ENCODE results near the gene SRRM2.

Gene SRRM2

DNA sequence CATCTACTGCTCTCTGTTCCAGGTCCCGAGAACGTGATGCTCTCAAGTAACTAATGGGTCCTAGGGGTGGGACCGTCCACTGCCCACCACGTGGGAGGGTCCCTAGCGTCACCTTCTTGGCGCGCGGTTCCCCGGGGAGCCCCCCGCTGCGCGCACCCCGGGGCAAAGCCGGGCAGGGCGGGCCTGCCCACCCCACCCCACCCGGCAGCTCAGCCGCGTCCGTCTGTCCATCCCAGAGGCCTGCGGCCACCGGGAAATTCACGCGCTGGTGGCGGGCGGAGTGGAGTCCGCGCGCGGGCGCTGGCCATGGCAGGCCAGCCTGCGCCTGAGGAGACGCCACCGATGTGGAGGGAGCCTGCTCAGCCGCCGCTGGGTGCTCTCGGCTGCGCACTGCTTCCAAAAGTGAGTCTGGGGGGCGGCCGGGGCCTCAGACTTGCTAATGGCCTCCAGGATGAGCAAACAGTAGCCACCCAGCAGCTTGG, 46.3 kb downstream of the SRRM2 start:
- DNase-seq (ENCODE audit: low read depth in 2 of 2), result no peak

DNA sequence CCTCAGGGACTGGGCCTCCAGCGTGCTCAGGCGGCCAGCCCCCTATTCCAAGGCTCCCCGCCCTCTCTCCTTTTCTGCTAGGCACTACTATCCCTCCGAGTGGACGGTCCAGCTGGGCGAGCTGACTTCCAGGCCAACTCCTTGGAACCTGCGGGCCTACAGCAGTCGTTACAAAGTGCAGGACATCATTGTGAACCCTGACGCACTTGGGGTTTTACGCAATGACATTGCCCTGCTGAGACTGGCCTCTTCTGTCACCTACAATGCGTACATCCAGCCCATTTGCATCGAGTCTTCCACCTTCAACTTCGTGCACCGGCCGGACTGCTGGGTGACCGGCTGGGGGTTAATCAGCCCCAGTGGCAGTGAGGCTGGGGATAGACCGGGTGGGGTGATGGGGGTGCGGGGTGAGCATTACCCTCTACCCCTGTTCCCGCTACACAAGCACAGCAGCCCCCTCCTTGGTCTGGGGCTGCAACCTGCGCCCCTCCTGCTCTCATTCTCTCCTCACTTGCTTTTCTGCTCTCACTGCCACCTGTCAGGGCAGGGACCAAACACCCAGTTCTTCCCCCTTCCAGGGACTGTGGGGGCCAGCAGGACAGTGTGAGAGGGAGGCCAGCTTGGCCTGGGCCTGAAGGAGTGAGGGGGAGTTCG, 46.9 kb downstream of the SRRM2 start:
- DNase-seq (ENCODE audit: low read depth in 2 of 2), result no peak

DNA sequence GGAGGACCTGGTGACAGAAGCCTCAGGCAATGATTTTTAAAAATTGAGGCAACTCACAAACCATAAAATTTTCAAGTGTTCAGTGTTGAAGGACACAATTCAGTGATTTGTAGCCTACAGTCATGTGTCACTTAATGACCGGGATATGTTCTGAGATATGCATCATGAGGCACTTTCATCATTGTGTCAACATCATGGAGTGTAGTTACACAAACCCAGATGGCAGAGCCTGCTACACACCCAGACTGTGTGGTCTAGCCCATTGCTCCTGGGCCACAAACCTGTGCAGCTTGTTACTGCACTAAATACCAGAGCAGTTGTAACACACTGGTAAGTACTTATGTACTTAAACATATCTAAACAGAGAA, 47.4 kb downstream of the SRRM2 start:
- no peak for DNase-seq (ENCODE audit: low read depth in 2 of 2)

GRCh38 chr16:2803545-2804195, 51.2 kb downstream of the SRRM2 start:
- DNase-seq (ENCODE audit: low read depth in 2 of 2), result no peak

GRCh38 chr16:2804728-2805127, 52.3 kb downstream of the SRRM2 start:
- DNase-seq (ENCODE audit: low read depth in 2 of 2), result no peak

DNA sequence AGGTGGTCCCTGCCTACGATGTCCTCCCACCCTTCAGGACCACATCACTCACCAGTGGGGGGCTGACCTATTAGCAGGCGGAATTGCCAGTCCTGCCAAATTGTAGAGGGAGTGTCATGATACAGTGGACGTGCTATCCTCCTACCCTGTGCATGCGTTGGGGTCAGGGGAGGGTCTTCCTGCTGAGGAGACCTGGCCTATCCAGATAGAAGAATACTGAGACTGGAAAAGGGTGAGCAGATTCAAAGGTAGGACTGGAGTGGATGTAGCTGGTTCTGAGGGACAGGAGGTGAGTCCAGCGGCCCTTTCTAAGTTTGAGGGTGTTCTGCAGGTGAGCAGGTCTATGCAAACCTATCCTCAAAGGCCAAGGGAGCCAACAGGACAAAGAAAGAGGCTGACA, 53.8 kb downstream of the SRRM2 start:
- no peak for DNase-seq (ENCODE audit: low read depth in 2 of 2)

DNA sequence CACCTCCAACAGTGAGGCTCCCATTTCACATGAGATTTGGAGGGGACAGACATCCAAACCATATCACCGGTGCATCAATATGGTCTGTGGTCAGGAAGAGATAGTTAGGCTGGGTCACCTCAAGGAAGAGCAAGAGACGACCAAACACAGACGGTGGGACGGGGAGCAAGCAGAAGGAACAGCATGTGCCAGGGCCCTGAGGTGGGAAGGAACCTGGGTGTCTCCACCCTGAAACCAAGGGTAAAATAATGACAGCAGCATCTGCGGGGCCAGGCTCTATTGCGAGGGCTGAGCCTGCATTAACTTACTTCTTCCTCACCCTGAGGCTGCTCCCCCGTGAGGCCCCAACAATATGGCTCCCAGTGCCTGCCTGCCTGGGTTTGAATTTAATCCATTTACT, 55.7 kb downstream of the SRRM2 start:
- DNase-seq (ENCODE audit: low read depth in 2 of 2), result no peak

- DNase-seq (ENCODE audit: low read depth in 2 of 2), result no peak
Measured at GRCh38 chr16:2809149-2809760, 56.8 kb downstream of the SRRM2 start.

- DNase-seq (ENCODE audit: low read depth in 2 of 2), result no peak
Measured at GRCh38 chr16:2810651-2811050, 58.2 kb downstream of the SRRM2 start.

DNA sequence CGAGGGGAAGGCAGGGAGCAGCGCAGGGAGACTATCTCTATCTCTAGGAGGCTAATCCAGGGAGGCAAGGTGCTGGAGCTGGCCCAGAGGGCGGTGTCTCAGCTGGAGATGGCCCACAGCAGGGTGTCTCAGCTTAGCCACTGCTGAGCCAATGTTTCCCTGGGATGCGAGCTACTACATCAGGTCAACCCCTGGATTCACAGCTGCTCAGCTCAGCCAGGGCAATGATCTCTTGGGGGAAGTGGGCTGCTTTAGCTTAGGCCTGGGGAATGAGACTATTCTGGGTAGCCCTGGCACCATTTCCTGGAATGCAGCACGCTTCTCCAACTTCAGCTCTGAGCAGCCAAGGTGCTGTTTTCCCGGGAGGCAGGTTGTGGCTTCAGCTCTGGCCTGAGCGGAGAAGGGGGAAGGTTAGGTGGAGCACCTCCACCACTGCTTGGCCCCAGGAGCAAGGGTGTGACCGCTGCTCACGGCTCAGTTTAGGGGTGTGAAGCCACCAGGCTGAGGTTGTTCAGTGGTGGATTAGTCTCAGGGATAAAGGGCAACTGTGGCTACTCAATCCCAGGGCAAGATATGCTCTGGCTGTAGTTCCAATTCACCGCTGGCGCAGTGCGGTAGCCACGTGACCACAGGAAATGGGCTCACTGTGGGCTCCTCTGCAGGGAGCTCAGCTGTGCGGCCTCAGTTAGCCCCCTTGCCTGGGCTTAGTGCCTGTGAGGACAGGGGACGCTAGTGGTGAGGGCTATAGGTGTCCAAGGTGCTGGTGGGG, 59.4 kb downstream of the SRRM2 start:
- no peak for DNase-seq (ENCODE audit: low read depth in 2 of 2)

GRCh38 chr16:2813771-2814221, 61.4 kb downstream of the SRRM2 start:
- no peak for DNase-seq (ENCODE audit: low read depth in 2 of 2)

- no peak for DNase-seq (ENCODE audit: low read depth in 2 of 2)
Measured at GRCh38 chr16:2814551-2815298, 62.3 kb downstream of the SRRM2 start.

DNA sequence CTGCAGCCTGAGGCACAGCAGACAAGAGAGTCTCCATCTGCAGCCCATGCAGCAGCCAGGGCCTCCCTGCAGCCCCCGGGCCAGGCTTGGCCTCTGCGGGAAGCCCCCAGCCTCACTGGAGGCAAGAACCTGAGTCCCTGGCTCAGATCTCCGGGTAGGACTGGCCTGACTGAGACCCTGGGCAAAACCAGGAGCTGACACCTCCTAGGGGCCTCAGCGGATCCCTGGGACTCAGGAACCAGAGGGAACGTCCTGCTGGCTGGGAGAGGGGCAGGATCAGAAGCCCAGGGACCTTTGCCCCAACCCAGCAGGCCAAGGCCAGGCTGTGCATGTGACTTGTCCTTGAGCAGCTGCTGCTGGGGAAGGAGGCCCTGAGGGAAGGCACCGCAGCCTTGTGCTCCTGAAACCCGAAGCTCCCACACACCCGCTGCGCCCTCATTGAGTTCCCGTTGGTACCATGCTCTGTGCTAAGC, 62.9 kb downstream of the SRRM2 start:
- DNase-seq (ENCODE audit: low read depth in 2 of 2), result no peak

- peak; percentile 18 to 23 for DNase-seq (ENCODE audit: low read depth in 2 of 2)
Measured at GRCh38 chr16:2816751-2817339, 64.4 kb downstream of the SRRM2 start, which contains the start of gene PRSS21. TSS of gene PRSS21 (plus strand) at chr16:2817237. CDS start at chr16:2817269, 32 bp downstream.

DNA sequence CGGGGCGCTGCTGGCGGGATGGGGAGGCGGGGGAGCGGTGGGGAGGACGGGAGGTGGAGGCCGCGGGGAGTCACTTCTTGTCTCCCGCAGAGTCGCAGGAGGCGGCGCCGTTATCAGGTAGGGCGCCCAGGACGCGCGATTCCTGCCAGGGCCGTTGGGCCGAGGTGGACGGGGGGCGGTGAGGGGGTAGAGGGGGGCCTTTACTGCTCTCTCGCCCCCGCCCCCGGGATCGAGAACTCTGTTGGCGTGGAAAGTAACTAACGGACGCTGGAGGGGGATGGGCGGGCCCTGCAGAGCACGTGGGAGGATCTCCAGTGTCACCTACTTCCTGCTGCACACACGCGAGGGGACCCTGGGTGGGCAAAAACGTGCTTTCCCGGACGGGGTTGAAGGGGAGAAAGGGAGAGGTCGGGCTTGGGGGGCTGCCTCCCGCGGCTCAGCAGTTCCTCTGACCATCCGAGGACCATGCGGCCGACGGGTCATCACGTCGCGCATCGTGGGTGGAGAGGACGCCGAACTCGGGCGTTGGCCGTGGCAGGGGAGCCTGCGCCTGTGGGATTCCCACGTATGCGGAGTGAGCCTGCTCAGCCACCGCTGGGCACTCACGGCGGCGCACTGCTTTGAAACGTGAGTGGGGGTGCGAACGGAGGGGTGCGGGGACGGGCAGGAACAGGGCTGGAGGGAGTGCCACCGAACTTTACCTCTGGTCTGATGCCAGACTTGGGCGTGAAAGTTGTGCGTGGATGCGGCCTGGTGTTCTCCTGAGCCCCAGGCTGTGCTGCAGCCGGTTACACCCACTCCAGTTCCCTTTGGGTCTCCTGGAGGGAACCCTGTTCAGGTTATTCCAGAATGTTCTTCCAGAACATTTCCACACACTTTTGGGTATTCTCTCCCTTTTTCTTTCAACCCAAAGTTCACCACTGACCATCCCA, 65.2 kb downstream of the SRRM2 start:
- no peak for DNase-seq (ENCODE audit: low read depth in 2 of 2)

- DNase-seq (ENCODE audit: low read depth in 2 of 2), result no peak
Measured at GRCh38 chr16:2818272-2818876, 65.9 kb downstream of the SRRM2 start.

DNA sequence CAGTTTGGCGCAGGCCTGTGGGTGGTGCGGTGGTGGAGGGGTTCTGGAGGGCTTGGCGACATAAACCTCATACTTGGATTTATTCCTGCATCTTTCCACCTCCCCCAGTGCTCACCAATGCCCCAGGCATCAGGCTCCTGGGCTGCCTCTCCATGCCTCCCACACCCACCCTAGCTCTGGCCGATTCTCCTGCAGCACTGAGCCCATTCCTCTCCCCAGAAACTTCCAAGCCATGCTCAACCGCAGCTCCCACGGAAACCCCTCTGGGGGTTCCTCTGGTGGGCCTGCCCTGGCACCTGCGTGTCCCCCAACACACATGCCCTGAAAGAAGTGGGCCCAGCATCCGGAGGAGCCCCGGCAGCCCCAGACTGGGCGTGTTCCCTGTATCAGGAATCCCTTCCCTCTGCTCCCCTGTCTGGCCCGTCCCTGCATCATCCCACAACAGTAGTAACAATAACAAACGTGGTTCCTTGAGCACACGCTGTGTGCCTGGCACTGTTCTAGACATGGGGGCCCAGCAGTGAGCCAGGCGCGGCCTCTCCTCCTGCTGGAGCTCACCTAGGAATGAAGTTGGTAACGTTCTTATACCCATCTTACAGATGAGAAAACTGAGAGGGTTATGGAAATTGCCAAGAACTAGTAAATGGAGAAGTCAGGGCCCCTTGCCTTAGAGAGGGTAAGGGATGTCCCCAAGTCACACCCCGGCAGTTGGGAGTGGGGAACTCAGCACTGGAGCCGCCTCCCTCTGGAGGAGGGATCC, 66.9 kb downstream of the SRRM2 start:
- no peak for DNase-seq (ENCODE audit: low read depth in 2 of 2)

- DNase-seq (ENCODE audit: low read depth in 2 of 2), result no peak
Measured at GRCh38 chr16:2819939-2820835, 67.7 kb downstream of the SRRM2 start.

Measured in activated CD4-positive, alpha-beta T cell treated with anti-CD3 and anti-CD28 coated beads for 24 hours (primary cell).